ENCODE measurements around the gene PLCH2. TPM values are rescaled to one million over a fixed set of nuclear protein-coding genes. Genes with fewer than 3 reads are reported as not detected.

Gene PLCH2
- total RNA-seq, 1 donor, result 0.81 TPM

GRCh38 chr1:2429780-2430591 is 46.1 kb upstream of the PLCH2 start:
- peak; percentile 32 for TF ChIP-seq CTCF (IDR thresholded peaks at IDR 0.05; ENCODE audit: insufficient read depth, low read length)
- DNase-seq (ENCODE audit: low read depth), result no peak
- no peak overlapping the region for H3K4me3 ChIP-seq (ENCODE audit: low read depth, low read length)

GRCh38 chr1:2430592-2430973 is 45.5 kb upstream of the PLCH2 start:
- no peak for TF ChIP-seq CTCF (IDR thresholded peaks at IDR 0.05; ENCODE audit: insufficient read depth, low read length)
- DNase-seq (ENCODE audit: low read depth), result no peak

GRCh38 chr1:2431103-2431502 is 45.0 kb upstream of the PLCH2 start:
- no peak for TF ChIP-seq CTCF (IDR thresholded peaks at IDR 0.05; ENCODE audit: insufficient read depth, low read length)
- H3K4me3 ChIP-seq (ENCODE audit: low read depth, low read length), result no peak overlapping the region
- DNase-seq (ENCODE audit: low read depth), result no peak

More at GRCh38 chr1:2430592-2430973, 45.5 kb upstream of the PLCH2 start:
- no peak overlapping the region for H3K4me3 ChIP-seq (ENCODE audit: low read depth, low read length)

GRCh38 chr1:2431518-2431917 is 44.6 kb upstream of the PLCH2 start:
- no peak overlapping the region for H3K4me3 ChIP-seq (ENCODE audit: low read depth, low read length)
- DNase-seq (ENCODE audit: low read depth), result no peak
- no peak for TF ChIP-seq CTCF (IDR thresholded peaks at IDR 0.05; ENCODE audit: insufficient read depth, low read length)

- no peak for DNase-seq (ENCODE audit: low read depth)
- no peak overlapping the region for H3K4me3 ChIP-seq (ENCODE audit: low read depth, low read length)
- TF ChIP-seq CTCF (IDR thresholded peaks at IDR 0.05; ENCODE audit: insufficient read depth, low read length), result no peak
These were observed 43.6 kb upstream of the PLCH2 start for GRCh38 chr1:2432441-2432844.

- DNase-seq (ENCODE audit: low read depth), result no peak
- no peak overlapping the region for H3K4me3 ChIP-seq (ENCODE audit: low read depth, low read length)
- no peak for TF ChIP-seq CTCF (IDR thresholded peaks at IDR 0.05; ENCODE audit: insufficient read depth, low read length)
These were observed 42.9 kb upstream of the PLCH2 start for GRCh38 chr1:2433196-2433595.

Measured in fibroblast of the aortic adventitia (primary cell).